ENCODE results near the gene GRIN2D. TPM values are rescaled to one million over a fixed set of nuclear protein-coding genes. Genes with fewer than 3 reads are reported as not detected.

Gene GRIN2D
- total RNA-seq = 1 to 10 TPM in 1 of 2 donors, under 1 TPM in 1; 0.73 to 1.8 TPM

- Histone ChIP-seq H3K9me3 (no peaks in the 10 kb centered on the region), H3K4me3 (peak within 1 kb of the TSS in 1 of 2 donors; percentile 7), H3K27me3 (replicated peaks; ENCODE audit: insufficient read depth) (peaks cover 2% of the 10 kb centered on the region), H3K4me1 (replicated peaks) (no peaks in the 10 kb centered on the region), H3K27ac (no peak within 1 kb of the TSS), H3K36me3 (no peaks in the 10 kb centered on the region)
- intact Hi-C loops (cut with DNase I) = no loop called here
- no peak for DNase-seq (ENCODE audit: low spot score)
- TF ChIP-seq CTCF (IDR thresholded peaks at IDR 0.05) (no peak), POLR2AphosphoS5 (IDR thresholded peaks at IDR 0.05) (no peak), POLR2A (IDR thresholded peaks at IDR 0.05) (no peak)
- 2% methylated on average over 34 of the region's 40 CpGs for WGBS
These were observed at the start of gene GRIN2D for GRCh38 chr19:48393559-48394330. Gene GRIN2D, plus strand, starts transcription at chr19:48393668. Its CDS starts 4,725 bp downstream, at chr19:48398393.

DNA sequence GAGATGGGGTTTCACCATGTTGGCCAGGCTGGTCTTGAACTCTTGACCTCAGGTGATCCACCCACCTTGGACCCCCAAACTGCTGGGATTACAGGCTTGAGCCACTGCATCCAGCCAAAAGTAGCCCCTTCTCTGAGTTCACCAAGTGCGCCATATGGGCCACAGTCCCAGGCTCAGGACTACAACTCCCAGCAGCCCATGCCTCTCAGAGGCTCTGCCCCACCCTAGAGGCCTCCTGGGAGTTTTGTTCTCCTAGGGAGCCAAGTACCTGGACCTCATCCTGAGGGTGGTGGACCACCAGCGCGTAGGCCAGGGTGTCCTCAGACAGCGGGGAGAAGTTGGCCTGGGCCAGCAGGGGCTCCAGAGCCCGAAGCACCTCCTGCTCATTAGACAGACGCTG lies 48.6 kb upstream of the GRIN2D start:
- Histone ChIP-seq H3K27me3 (replicated peaks; ENCODE audit: insufficient read depth) (no peaks in the 10 kb centered on the region), H3K27ac (no peak overlapping the region), H3K4me3 (no peak overlapping the region), H3K4me1 (replicated peaks) (no peaks in the 10 kb centered on the region), H3K36me3 (no peaks in the 10 kb centered on the region), H3K9me3 (no peaks in the 10 kb centered on the region)
- DNase-seq (ENCODE audit: low spot score) = no peak
- 100% methylated on average over 6 of the region's 6 CpGs for WGBS
- intact Hi-C loops (cut with DNase I) = no loop called here
- TF ChIP-seq POLR2AphosphoS5 (IDR thresholded peaks at IDR 0.05) = no peak
- no peak for TF ChIP-seq POLR2A (IDR thresholded peaks at IDR 0.05)
- no peak for TF ChIP-seq CTCF (IDR thresholded peaks at IDR 0.05)

DNA sequence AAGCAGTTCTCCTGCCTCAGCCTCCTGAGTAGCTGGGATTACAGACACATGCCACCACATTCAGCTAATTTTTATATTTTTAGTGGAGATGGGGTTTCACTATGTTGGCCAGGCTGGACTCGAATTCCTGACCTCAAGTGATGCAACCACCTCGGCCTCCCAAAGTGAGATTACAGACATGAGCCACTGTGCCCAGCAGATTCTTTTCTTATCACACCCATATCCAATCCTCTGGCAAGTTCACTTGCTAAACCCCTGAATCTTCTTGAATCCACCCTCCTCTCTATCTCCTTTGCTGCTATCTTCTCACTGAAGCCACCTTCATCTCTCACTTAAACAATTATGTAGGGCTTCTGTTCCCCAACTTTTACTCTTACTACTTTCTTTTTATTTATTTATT lies 47.3 kb upstream of the GRIN2D start:
- no peaks in the 10 kb centered on the region for H3K27me3 ChIP-seq (replicated peaks; ENCODE audit: insufficient read depth)
- DNase-seq (ENCODE audit: low spot score) = no peak
- no peaks in the 10 kb centered on the region for H3K4me1 ChIP-seq (replicated peaks)
- H3K4me3 ChIP-seq = no peak overlapping the region
- intact Hi-C loops (cut with DNase I) = no loop called here
- no peaks in the 10 kb centered on the region for H3K36me3 ChIP-seq
- no peak for TF ChIP-seq CTCF (IDR thresholded peaks at IDR 0.05)
- TF ChIP-seq POLR2A (IDR thresholded peaks at IDR 0.05) = no peak
- TF ChIP-seq POLR2AphosphoS5 (IDR thresholded peaks at IDR 0.05) = no peak
- WGBS = 100% methylated on average over 2 of the region's 2 CpGs
- no peak overlapping the region for H3K27ac ChIP-seq
- no peaks in the 10 kb centered on the region for H3K9me3 ChIP-seq

DNA sequence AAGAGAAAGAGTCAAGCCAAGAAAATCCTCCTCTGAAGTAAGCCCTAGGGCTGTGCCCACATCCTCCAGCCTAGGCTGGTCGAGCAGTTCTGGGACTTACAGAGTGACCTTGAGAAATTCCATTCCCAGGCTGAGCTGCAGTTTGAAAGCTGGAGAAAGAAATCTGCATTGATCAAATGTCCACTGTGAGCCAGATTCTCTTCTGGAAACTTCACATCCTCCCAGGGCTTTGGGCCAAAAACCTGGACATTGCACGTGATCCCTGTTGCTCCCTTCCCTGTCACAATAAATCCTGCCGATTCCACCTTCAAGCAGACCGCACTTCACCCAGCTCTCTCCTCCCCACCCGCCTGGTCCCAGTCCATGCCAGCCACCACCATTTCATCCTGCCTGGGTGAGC lies 45.4 kb upstream of the GRIN2D start:
- no peak for TF ChIP-seq CTCF (IDR thresholded peaks at IDR 0.05)
- TF ChIP-seq POLR2A (IDR thresholded peaks at IDR 0.05) = no peak
- peak; percentile 49 for TF ChIP-seq POLR2AphosphoS5 (IDR thresholded peaks at IDR 0.05)
- Histone ChIP-seq H3K4me1 (replicated peaks) (no peaks in the 10 kb centered on the region), H3K27ac (no peak overlapping the region), H3K27me3 (replicated peaks; ENCODE audit: insufficient read depth) (no peaks in the 10 kb centered on the region), H3K4me3 (no peak overlapping the region), H3K9me3 (no peaks in the 10 kb centered on the region), H3K36me3 (no peaks in the 10 kb centered on the region)
- peak; percentile 28 for DNase-seq (ENCODE audit: low spot score)
- intact Hi-C loops (cut with DNase I) = no loop called here
- WGBS = 35% methylated on average over 5 of the region's 5 CpGs

DNA sequence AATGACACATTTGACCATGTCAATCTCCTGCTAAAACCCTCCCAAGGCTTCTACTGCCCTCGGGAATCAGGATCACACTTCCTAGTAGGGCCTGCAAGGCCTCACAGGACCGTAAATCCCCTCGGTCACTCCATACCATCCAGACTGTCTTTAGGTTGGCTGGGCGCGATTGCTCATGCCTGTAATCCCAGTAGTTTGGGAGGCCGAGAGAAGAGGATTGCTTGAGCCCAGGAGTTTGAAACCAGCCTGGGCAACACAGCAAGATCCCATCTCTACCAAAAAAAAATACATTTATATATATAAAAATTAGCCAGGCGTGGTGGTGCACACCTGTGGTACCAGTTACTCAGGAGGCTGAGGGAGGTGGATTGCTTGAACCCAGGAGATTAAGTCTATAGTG lies 44.7 kb upstream of the GRIN2D start:
- WGBS = 91% methylated on average over 7 of the region's 7 CpGs
- intact Hi-C loops (cut with DNase I) = no loop called here
- no peak for TF ChIP-seq POLR2AphosphoS5 (IDR thresholded peaks at IDR 0.05)
- TF ChIP-seq POLR2A (IDR thresholded peaks at IDR 0.05) = no peak
- TF ChIP-seq CTCF (IDR thresholded peaks at IDR 0.05) = no peak

More for the DNA sequence above, 44.7 kb upstream of the GRIN2D start:
- H3K4me3 ChIP-seq = no peak overlapping the region
- no peaks in the 10 kb centered on the region for H3K4me1 ChIP-seq (replicated peaks)
- H3K27ac ChIP-seq = no peak overlapping the region
- H3K36me3 ChIP-seq = no peaks in the 10 kb centered on the region
- H3K27me3 ChIP-seq (replicated peaks; ENCODE audit: insufficient read depth) = no peaks in the 10 kb centered on the region
- DNase-seq (ENCODE audit: low spot score) = no peak
- no peaks in the 10 kb centered on the region for H3K9me3 ChIP-seq
